Brain microvascular endothelial cell (primary cell): ENCODE results near the gene ADD1.

Source experiments
- DNase-seq: peaks from one replicate; pipeline ENCODE4 v3.0.0-alpha.2; 2020
- H3K27ac ChIP-seq: fragments of 250-450 bp; sonication (Bioruptor Pico); 2 replicates; pipeline ENCODE4 v1.5.1; 2020; ENCODE audit warnings: mild to moderate bottlenecking, moderate library complexity
- H3K27me3 ChIP-seq: fragments of 250-450 bp; sonication (Bioruptor Pico); replicated peaks from 2 replicates; pipeline ENCODE4 v1.5.1; 2020; ENCODE audit warnings: mild to moderate bottlenecking
- H3K36me3 ChIP-seq: fragments of 250-450 bp; sonication (Bioruptor Pico); replicated peaks from 2 replicates; pipeline ENCODE4 v1.5.1; 2020; ENCODE audit warnings: mild to moderate bottlenecking
- H3K4me3 ChIP-seq: 2 replicates; pipeline ENCODE4 v1.5.1; 2011; ENCODE audit warnings: low read depth, mild to moderate bottlenecking, control low read depth, low read length, moderate library complexity
- in situ Hi-C: cut with HindIII; loops from 2 replicates; pipeline ENCODE4 v1.10.0; 2017; ENCODE audit warnings: low sequenced_read_pairs, low pct_ligation_motif_present
- TF ChIP-seq, protein P1 (sequence below): IDR thresholded peaks from 2 replicates; pipeline ENCODE4 v1.5.1; 2011; ENCODE audit warnings: low read depth, mild to moderate bottlenecking, moderate library complexity, low read length, control low read depth, inconsistent platforms; ENCODE audit errors: missing control alignments

Gene ADD1

DNA sequence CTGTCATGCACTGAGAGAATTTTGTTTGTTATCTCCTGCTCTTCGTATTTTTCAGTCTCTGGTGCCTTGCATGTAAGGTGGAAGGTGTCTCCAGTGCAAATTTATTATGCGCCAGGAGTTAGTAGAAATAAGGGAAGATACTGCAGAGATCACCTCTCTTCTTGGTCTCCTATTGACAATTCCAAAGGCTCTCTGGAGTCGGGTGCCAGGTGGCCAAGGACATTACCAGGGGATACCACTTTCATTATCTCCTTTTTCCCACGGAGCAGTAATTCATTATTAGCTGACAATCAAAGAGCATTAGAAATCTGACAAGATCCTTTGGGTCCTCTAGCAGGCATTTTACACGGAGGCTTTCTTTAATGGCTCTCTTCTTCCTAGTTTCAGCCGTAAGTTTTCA lies 26.0 kb downstream of the ADD1 start:
- in situ Hi-C loops, result no loop called here
- TF ChIP-seq, protein P1, sequence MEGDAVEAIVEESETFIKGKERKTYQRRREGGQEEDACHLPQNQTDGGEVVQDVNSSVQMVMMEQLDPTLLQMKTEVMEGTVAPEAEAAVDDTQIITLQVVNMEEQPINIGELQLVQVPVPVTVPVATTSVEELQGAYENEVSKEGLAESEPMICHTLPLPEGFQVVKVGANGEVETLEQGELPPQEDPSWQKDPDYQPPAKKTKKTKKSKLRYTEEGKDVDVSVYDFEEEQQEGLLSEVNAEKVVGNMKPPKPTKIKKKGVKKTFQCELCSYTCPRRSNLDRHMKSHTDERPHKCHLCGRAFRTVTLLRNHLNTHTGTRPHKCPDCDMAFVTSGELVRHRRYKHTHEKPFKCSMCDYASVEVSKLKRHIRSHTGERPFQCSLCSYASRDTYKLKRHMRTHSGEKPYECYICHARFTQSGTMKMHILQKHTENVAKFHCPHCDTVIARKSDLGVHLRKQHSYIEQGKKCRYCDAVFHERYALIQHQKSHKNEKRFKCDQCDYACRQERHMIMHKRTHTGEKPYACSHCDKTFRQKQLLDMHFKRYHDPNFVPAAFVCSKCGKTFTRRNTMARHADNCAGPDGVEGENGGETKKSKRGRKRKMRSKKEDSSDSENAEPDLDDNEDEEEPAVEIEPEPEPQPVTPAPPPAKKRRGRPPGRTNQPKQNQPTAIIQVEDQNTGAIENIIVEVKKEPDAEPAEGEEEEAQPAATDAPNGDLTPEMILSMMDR, result no peak
- Histone ChIP-seq H3K27ac (no peak overlapping the region), H3K27me3 (no peaks in the 10 kb centered on the region), H3K4me3 (no peak overlapping the region), H3K36me3 (no peaks in the 10 kb centered on the region)
- no peak for DNase-seq

DNA sequence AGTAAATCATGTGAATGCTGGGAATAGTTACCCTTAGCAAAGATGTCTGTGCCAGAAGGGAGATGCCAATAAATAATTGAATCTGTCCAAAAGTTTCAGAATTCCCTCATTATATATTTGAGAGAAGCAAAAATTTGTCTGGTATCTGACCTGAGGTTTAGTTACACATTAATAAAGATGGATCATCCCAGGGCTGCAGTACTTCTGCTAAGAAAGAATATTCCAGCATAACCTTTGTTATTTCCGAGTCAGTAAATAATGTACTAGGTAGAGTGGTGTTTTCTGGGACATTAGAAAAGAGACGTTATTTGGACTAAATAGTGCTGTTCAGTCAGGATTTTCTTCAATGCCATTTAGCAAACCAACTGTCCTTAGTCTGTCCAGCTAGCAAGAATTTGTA lies 26.4 kb downstream of the ADD1 start:
- no peaks in the 10 kb centered on the region for H3K36me3 ChIP-seq
- no peak for DNase-seq
- H3K27ac ChIP-seq, result no peak overlapping the region
- TF ChIP-seq, protein P1, result no peak
- in situ Hi-C loops, result no loop called here
- H3K4me3 ChIP-seq, result no peak overlapping the region
- no peaks in the 10 kb centered on the region for H3K27me3 ChIP-seq

DNA sequence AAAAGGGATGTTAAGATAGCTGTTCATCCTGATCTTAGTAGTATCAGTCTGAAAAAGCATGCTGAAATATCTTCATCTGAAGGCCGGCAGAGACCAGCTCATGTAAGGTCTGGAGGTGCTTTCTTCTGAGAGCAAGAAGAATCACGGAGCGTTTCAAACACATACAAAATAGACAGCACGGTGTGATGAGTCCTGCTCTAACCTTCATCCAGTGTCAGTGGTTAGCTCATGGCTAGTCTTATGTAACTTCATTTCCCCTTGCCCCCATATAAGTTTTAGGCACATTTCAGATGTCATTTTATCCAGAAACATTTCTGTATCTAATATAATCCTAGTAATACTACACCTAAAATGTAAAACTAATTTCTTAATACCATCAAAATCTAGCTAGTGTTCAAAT lies 27.8 kb downstream of the ADD1 start:
- Histone ChIP-seq H3K4me3 (no peak overlapping the region), H3K27ac (no peak overlapping the region), H3K27me3 (no peaks in the 10 kb centered on the region), H3K36me3 (peaks cover 7% of the 10 kb centered on the region)
- in situ Hi-C loops, result no loop called here
- TF ChIP-seq, protein P1, result no peak
- DNase-seq, result no peak

- in situ Hi-C loops, result no loop called here
- DNase-seq, result no peak
- Histone ChIP-seq H3K36me3 (peaks cover 8% of the 10 kb centered on the region), H3K4me3 (no peak overlapping the region), H3K27me3 (no peaks in the 10 kb centered on the region), H3K27ac (no peak overlapping the region)
- TF ChIP-seq, protein P1, result no peak
Measured at GRCh38 chr4:2871911-2872310, 28.3 kb downstream of the ADD1 start.

GRCh38 chr4:2873329-2873728 lies 29.7 kb downstream of the ADD1 start:
- no peak for DNase-seq
- in situ Hi-C loops, result no loop called here
- Histone ChIP-seq H3K27me3 (no peaks in the 10 kb centered on the region), H3K27ac (no peak overlapping the region), H3K36me3 (peaks cover 9% of the 10 kb centered on the region), H3K4me3 (no peak overlapping the region)
- TF ChIP-seq, protein P1, result no peak

DNA sequence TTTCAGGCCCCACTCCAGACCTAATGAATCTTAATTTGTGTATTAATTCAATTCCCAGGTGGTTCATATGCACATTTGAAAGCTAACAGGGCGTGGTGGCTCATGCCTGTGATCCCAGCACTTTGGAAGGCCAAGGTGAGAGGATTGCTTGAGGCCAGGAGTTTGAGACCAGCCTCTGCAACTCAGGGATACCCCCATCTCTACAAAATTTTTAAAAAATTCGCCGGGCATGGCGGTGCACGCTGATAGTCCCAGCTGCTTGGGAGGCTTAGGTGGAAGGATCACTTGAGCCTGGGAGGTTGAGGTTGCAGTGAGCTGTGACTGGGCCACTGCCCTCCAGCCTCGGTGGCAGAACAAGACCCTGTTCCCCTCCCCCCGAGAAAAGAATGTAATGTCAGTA lies 31.2 kb downstream of the ADD1 start:
- Histone ChIP-seq H3K36me3 (peaks cover 13% of the 10 kb centered on the region), H3K4me3 (no peak overlapping the region), H3K27ac (no peak overlapping the region), H3K27me3 (no peaks in the 10 kb centered on the region)
- in situ Hi-C loops, result no loop called here
- no peak for DNase-seq
- TF ChIP-seq, protein P1, result no peak
